Stimulated activated CD4-positive, alpha-beta T cell treated with anti-CD3 and anti-CD28 coated beads, Interleukin-15, amount 100 ng/mL, for 48 hours (primary cell): ENCODE results near the gene ACIN1.

ENCODE experiments used
- DNase-seq, 2 donors: peaks; one replicate each; pipeline ENCODE4 v3.0.0-alpha.2; 2020; ENCODE audit warnings: low read depth in 2 of 2

Gene ACIN1

GRCh38 chr14:23094666-23095195 is at the start of gene ACIN1:
ACIN1 (minus strand) TSS chr14:23095136; CDS start chr14:23095112, 24 bp downstream.
- DNase-seq, result peak; percentile 62 to 67

DNA sequence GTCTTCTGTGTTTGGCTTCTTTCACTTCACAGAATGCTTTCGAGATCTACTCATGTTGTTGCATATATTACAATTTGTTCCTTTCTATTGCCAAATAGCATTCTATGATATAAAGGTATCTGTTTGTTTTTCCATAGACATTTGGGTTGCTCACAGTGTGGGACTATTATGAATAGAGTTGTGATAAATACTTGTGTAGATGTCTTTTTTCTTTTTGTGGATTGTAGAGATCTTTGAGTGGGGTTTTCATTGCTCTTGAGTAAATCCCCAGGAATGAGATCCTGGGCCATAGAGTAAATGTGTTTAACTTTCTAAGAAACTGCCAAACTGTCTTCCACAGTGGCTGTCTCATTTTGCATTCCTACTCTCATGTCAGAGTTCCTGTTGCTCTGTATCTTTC is 49.0 kb upstream of the ACIN1 start:
- DNase-seq, result no peak

- DNase-seq, result no peak
Observed at GRCh38 chr14:23142826-23143225, 47.9 kb upstream of the ACIN1 start.

DNA sequence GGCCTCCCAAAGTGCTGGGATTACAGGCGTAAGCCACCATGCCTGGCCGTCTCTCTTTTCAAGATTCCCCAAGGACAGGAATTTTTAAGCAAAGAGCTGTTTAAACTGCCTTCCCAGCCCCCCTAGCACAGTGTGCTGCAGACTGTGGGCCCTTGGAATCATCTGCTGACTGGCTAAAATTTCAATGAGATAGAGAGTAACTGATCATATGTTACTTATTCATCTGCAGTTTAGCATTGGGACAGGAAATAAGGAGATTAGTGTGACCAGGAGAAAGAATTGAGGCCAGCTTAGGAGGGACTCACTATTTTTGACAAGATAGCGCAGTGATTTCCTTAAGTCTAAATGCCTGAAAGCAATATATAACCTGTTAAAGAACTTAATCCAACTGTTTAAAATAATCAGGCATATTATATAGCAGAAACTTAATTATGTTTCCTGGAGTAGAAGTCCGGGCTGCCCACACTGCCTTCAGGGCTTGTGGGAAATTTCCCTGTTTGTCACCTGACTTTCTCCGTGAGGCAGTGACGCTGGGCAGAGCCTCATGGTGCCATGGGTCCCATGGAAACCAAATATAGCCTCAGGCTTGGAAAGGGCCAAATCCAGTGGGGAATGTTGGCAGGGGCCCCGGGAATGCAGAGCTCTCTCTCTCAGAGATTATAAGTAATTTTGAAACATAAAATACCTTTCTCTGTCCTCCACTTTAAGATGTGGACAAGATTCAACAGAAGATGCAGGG is 46.9 kb upstream of the ACIN1 start:
- DNase-seq, result no peak

- no peak for DNase-seq
Observed at GRCh38 chr14:23140371-23140770, 45.4 kb upstream of the ACIN1 start.

GRCh38 chr14:23139874-23140273 is 44.9 kb upstream of the ACIN1 start:
- DNase-seq, result no peak

- no peak for DNase-seq
Observed at GRCh38 chr14:23137813-23138535, 43.0 kb upstream of the ACIN1 start.

GRCh38 chr14:23137192-23137812 is 42.4 kb upstream of the ACIN1 start:
- no peak for DNase-seq

- no peak for DNase-seq
Observed at GRCh38 chr14:23136566-23137133, 41.7 kb upstream of the ACIN1 start.

DNA sequence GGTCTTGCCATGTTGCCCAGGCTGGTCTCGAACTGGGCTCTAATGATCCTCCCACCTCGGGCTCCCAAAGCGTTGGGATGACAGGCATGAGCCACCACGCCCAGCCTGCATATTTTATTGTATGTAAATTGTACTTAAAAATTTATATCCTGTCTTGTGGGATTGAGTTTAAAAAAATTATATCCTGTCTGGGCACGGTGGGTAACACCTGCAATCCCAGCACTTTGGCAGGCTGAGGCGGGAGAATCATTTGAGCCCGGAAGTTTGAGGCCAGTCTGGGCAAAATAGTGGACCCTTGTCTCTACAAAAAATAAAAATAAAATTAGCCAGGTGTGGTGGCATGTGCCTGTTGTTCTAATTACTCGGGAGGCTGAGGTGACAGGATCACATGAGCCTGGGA is 38.0 kb upstream of the ACIN1 start:
- DNase-seq, result no peak

DNA sequence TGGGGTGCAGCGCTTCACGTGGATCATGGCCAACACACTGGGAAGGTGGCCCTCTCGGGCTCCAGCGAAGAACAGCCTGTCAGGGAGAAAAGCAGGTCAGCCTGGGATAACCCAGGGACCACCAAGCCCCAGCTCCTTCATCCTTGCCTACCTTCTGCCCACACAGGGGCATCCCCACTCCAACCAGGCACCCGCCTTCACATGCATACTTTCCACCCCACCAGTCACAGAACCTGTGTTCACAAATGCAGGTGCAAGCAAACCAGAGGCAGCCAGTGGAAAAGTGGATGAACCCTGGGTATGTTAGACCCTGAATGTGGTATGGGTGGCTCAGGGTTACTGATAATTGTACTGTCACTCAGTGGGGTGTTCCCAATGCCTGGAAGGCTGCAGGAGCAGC is 36.5 kb upstream of the ACIN1 start:
- no peak for DNase-seq

DNA sequence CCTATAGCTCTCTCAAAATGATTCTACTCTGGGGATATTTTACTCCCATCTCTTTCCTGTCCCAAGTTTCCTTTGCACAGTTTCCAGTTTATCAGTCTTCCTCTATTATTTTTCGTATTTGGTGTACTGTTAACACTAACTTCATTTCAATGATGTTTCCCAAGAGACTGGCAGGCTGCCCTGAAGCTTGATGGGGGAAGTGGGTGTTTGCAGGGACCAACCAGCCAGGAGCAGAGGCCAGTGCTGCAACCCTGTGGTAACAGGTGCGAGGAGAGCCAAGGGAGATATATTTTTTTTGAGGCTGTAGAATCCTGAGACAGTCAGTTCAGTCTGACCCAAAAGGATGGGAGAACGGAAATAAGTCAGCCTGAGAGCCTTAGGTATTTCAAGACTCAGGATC is 35.9 kb upstream of the ACIN1 start:
- no peak for DNase-seq

DNA sequence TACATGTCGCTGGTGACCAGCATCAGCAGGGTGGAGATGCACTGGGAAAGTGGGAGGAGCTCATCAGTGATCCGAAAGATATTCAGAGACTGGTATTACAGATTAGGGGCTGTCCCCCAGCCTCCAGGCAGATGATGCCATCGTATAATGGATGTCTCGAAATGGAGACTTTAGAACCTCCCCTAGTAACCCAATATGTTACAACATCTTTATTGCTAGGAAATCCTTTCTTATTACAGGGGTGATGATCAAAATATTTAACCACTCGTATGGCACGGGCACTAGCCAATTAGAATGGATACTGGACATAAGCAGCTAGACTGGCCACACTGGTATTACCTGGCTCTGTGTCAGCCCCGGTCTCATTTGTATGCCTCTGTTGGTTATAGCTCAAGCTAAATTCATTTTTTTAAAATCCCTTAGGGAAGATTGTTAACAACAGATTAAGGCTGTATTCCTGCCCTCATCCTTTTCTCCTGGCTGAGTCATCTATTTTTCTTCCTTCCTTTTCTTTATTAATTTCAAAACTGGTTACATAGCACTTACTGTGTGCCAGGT is 34.9 kb upstream of the ACIN1 start:
- DNase-seq, result no peak

- no peak for DNase-seq
Observed at GRCh38 chr14:23128969-23129758, 34.2 kb upstream of the ACIN1 start.

DNA sequence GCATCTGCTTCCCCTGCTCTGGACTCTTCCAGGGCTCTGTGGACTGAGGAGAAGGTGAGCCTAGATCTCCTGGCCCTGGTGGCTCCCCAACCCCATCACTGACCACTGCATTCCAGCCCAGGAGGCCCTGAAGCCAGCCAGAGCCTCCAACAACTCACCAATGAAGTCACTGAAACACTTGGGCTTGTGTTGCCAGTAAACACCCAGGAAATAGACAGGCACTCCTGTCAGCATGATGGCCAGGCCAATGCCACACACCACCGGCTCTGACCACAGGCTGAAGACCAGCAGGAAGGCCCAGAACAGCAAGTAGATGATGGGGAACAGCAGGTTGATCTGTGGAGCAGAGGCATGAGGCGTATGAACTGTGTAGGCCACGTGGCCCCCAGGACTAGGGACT is 32.9 kb upstream of the ACIN1 start:
- no peak for DNase-seq

- DNase-seq, result no peak
Observed at GRCh38 chr14:23126548-23127278, 31.8 kb upstream of the ACIN1 start.

- no peak for DNase-seq
Observed at GRCh38 chr14:23125933-23126524, 31.1 kb upstream of the ACIN1 start.

DNA sequence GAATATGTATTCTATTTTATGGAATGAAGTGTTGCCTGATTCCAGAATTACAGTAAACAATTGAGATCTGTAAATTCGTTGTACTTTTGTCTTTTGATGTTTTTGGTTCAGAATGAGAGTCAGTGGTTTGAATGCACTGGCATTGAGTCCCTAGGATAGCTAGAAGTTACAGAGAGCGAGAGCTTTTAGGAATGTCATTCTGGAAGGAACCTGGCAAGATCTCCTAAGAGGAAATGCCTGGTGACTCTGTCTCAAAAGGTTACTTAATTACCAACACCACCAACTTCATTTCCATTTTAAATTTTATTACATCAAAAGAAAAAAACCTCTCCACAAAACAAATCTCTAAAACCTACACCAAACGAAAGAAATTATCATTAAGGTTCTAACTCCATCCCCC is 30.1 kb upstream of the ACIN1 start:
- DNase-seq, result no peak

DNA sequence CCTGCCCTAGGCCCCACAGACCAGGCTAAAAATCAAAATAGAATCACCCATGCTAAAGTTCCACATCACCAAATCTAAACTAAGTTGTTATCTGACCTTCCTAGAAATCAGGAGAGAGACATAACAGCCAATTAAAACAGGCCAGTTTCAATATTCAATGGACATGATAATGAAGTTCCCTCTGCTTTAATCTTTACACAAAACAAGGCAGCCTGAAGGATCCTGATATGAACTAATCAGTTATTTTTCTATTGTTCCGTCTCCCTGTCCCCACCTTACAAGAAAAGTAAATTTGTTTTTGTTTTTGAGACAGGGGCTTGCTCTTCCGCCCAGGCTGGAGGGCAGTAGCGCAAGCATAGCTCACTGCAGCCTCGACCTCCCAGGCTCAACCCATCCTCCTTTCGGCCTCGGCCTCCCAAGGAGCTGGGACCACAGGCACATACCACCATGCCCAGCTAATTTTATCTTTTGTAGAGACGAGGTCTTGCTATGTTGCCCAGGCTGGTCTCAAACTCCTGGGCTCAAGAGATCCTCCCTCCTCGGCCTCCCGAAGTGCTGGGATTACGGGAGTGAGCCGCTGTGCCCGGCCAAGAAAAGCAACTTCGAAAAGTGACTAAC is 29.5 kb upstream of the ACIN1 start:
- no peak for DNase-seq

GRCh38 chr14:23123419-23123818 is 28.5 kb upstream of the ACIN1 start:
- DNase-seq, result no peak
